ENCODE results near the gene MED26.
"Not testable (repeated sequence)": the region's sequence is repeated elsewhere in the genome, so short reads cannot be mapped to it uniquely, and the experiment has no call there.

The MED26 gene

GRCh38 chr19:16572332-16573211 lies 55.4 kb downstream of the MED26 start, which contains the start of gene SLC35E1:
SLC35E1 (minus strand) TSS chr19:16572415; CDS start chr19:16572364, 51 bp downstream.
- DNase-seq = peak; percentile 92 to 95

- peak; percentile 29 to 46 for DNase-seq
Measured at GRCh38 chr19:16571822-16572331, 56.1 kb downstream of the MED26 start.

- peak in 1 of 2 donors; percentile 20 for DNase-seq
Measured at GRCh38 chr19:16571283-16571682, 56.7 kb downstream of the MED26 start.

GRCh38 chr19:16569609-16570320 lies 58.2 kb downstream of the MED26 start:
- no peak for DNase-seq

GRCh38 chr19:16566702-16567101 lies 61.3 kb downstream of the MED26 start:
- no peak for DNase-seq

- DNase-seq = peak; percentile 83 to 90
Measured at GRCh38 chr19:16566161-16566560, 61.8 kb downstream of the MED26 start.

GRCh38 chr19:16564842-16565241 lies 63.2 kb downstream of the MED26 start:
- no peak for DNase-seq

- no peak for DNase-seq
Measured at GRCh38 chr19:16562608-16563025, 65.4 kb downstream of the MED26 start.

GRCh38 chr19:16561382-16561781 lies 66.6 kb downstream of the MED26 start:
- DNase-seq = no peak

GRCh38 chr19:16559780-16560276 lies 68.2 kb downstream of the MED26 start:
- DNase-seq = no peak

- DNase-seq = no peak
Measured at GRCh38 chr19:16554776-16555175, 73.2 kb downstream of the MED26 start.

GRCh38 chr19:16551902-16552301 lies 76.1 kb downstream of the MED26 start:
- not testable (repeated sequence) for DNase-seq

- no peak for DNase-seq
Measured at GRCh38 chr19:16548956-16549355, 79.0 kb downstream of the MED26 start.

- DNase-seq = no peak
Measured at GRCh38 chr19:16544473-16545231, 83.4 kb downstream of the MED26 start.

GRCh38 chr19:16543734-16544133 lies 84.3 kb downstream of the MED26 start:
- not testable (repeated sequence) for DNase-seq

- DNase-seq = no peak
Measured at GRCh38 chr19:16542910-16543472, 85.0 kb downstream of the MED26 start.

- DNase-seq = peak; percentile 94 to 96
Measured at GRCh38 chr19:16542045-16542909, 85.7 kb downstream of the MED26 start, which contains the start of gene CHERP. CHERP (minus strand) TSS chr19:16542437; CDS start chr19:16542378, 59 bp downstream.

GRCh38 chr19:16541526-16542044 lies 86.4 kb downstream of the MED26 start:
- no peak for DNase-seq

GRCh38 chr19:16540948-16541347 lies 87.1 kb downstream of the MED26 start:
- no peak for DNase-seq

- DNase-seq = no peak
Measured at GRCh38 chr19:16537111-16537510, 90.9 kb downstream of the MED26 start.

GRCh38 chr19:16536130-16536529 lies 91.9 kb downstream of the MED26 start:
- no peak for DNase-seq

Measured in CD4-positive, alpha-beta T cell treated with Interferon alpha-2 for 1 hour (primary cell).